ENCODE results near the gene CPLX1.
"Not testable (repeated sequence)": the region's sequence is repeated elsewhere in the genome, so short reads cannot be mapped to it uniquely, and the experiment has no call there.

The CPLX1 gene

DNA sequence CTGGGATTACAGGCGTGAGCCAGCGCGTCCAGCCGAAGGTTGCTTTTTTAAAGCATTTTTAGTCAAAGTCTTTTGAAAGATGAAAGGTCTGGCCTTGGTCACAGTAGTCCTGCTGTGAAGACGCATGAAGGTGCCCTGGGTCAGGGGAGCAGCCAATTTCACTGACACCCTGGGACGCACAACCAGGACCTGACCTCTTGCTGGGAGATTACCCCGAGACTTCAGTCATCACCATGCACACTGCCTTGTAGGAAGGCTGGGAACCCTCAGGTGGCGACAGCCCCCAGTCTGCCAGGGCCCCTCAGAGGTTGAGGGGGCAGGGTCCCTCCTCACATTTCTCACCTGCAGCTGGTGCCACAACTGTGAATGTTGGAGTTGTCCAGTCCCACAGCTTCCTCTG lies 53.2 kb downstream of the CPLX1 start:
- DNase-seq = no peak

DNA sequence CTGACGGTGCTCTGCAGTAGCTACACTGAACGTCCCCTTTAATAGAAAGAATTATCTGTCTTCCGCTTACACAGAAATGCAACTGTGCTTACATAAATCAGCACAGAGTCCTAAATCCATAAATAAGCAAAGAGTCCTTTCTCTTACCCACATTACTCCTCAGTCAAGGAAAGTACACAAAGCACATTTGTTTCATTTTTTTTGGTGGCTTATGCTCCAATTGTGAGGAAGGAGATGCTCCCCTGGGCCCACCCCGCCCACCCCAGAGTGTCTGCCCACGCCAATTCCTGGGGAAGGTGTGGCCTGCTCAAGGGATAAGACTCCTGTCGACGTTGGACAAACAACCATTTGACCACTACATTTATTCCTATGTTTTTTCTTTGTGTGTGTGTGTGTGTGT lies 53.8 kb downstream of the CPLX1 start:
- no peak for DNase-seq

DNA sequence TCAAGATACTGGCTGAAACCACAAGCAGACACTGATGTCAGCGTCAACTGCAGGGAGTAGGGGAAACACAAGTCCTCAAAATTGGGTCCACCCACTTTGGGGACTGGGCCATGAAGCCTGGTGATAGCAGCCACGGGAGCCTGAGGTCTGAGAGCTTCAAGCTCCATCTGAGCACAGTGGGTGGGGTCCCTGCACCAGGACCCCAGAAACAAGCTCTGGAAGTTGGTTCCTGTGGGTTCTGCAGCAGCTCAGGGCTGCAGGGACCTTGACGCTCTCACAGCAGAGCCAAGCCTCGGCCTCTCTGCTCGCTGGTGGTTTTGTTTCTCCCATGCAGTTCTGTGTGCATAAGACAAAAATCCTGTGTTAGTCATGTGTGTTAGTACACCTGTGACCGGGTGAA lies 54.5 kb downstream of the CPLX1 start:
- DNase-seq = no peak

DNA sequence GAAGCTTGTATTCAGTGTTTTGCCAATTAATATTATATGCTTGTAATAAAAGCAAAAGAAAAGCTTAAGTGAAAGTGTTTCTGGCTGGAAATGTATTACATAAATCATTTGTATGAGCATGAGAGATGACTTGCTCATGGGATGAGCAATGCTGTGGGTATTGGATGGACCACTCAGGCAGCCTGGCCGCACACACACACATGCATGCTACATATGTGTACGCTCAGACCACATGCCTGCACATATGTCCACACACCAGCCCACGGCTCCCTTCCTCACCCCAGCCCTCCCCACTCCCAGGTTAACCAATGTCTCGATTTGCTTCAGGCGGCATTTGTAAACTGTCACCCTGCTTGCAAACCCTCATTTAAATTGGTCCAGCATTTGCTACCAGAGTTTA lies 55.9 kb downstream of the CPLX1 start:
- DNase-seq = no peak

DNA sequence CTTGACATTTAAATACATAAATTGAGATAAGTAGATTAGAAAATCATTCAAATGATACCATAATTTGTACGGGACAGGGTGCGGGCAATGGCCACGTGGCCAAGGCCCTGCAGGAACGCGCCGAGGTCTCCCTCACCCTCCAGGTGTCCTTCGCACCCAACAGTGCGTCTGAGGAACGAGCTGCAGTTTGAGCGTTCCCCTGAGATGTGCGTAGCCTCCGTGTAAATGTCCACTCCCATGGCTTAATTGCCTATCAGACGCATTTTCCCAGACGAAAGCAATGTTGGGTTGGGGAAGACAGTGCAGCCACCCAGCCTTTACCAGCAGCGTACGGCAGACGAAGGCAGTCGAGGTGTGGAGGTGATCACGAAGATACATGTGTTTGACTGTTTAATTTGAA lies 56.4 kb downstream of the CPLX1 start:
- no peak for DNase-seq

DNA sequence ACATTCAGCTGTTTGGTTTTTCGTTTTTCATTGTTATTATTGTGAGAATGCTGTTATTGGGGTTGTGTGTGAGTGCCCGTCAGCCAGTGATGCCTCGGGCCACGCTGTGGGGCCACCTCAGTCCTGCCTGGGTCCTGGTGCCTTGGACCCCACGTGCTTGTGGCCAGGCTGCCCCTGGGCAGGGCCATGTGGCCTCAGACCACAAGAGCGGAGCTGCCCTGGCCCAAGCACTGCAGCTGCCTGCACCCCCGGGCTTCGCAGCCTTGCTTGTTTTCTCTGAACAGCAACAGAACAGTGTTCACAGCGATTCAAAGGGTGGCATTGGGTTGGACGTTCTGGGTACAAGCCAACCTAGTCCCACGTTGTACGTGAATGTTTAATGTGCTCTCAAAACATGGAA lies 56.9 kb downstream of the CPLX1 start:
- DNase-seq = no peak

DNA sequence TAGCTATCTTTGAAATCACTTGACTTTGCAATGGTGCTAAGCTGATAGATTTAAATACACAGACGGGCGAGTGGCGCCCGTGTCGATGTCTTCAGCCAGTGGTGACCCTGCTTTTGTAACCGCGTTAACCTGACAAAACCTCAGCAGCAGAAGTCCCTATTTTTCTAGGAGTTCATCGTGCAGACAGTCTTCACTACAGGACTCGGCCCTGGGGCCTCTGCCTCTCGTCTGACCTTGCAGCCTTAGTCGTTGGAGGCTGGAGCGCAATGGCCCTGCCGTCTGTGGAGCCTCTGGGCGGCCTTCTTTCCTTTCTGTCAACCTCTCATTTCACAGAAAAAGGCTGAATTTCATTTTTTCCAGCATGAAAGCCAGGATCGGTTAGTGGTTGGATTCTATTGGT lies 57.9 kb downstream of the CPLX1 start:
- DNase-seq = no peak

DNA sequence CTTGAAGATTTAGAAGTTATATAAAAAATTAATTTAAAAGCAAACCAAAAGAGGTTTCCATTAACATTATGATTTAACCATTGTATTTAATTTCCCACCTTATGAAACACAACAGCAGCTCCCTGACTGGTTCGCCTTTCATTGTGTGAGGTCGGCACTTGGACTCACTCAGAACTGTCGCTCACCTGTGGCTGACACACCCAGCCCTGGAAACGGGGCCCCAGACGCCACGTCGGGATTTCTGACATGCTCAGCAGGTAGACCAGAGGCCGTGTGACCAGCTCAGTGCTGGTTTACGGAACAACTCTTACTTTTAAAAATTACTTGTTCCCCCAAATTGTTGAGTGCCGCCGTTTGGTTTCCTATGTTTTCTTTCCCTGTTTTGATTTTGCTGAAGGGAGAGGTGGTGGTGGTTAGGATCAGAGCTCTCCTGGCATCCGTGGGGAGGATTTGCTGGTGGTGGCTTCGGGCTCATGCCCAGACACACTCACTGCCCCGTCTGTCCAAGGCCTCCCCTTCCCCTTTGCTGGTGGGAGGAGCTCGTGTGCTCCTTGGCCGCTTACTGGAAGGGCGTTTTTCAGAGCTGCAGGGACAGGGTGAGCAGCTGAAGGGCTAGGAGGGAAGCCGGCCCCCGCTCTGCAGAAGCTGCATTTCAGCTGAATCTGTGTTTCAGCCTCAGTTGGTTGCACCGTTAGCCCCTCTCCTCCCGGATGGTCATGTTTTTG lies 59.2 kb downstream of the CPLX1 start:
- no peak for DNase-seq

DNA sequence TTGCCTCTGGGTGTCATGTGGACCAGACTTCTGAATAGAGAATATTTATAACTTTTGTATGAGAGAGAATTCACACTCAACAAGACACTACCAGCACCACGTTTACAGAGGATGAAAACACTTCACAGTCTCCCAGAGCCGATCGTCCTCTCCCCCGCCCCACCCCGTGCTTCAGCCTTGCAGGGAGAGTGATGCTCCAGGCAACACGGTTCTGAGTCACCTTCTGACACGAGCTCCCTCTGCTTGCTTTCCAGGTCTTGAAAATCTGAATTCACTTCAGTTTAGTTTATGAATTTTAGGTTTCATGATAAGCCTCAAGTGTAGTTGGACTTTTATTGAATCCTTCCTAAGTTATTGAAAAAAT lies 59.8 kb downstream of the CPLX1 start:
- no peak for DNase-seq

DNA sequence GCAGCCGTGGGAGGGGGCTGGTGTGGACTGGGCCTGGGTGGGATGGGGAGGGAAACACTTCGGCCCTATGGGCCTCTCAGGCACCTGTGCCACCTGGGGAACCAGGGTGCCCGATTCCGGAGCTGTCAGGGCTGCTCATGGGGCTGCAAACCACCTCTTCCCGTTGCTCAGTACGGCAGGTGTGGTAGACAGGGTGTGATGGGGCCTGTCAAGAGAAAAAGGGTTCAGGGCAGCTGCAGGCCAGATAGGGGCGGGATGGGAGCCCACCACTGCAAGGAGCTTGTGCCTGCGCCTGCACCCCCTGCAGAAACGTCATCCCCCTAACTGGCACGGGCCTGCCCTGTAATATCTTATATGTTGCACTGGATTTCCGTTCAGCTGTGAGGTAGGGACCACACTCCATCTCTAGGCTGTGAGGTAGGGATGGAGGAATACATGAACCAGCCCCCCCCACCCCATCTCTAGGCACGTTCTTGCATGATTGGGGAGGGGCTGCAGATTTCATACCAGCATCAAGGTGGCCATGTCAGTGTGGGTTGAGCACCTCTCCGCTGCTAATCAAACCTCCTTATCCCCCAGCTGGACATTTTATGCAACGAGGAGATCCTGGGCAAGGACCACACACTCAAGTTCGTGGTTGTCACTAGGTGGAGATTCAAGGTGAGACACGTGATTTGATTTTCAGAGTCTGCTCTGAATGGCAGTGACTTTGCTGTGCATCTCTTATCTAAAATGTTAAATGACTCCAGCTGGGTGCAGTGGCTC lies 61.3 kb downstream of the CPLX1 start:
- no peak for DNase-seq

DNA sequence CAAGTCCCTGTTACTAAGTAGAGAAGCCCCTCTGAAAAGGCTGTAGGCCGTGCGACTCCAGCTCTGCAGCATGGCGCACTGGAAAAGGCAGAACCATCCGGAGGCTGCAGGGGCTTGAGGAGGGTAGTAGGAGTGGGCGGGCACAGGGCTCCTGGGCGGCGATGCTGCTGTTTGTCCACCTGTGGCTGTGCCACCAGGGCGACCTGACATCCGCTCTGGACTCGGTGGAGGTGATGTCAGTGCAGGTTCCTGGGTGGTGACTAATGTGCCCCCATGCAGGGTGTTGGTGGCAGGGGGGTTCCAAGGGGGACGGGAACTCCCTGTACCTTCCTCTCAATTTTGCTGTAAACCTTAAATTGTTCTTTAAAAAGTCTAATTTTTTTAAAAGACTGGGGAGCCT lies 62.0 kb downstream of the CPLX1 start:
- no peak for DNase-seq

DNA sequence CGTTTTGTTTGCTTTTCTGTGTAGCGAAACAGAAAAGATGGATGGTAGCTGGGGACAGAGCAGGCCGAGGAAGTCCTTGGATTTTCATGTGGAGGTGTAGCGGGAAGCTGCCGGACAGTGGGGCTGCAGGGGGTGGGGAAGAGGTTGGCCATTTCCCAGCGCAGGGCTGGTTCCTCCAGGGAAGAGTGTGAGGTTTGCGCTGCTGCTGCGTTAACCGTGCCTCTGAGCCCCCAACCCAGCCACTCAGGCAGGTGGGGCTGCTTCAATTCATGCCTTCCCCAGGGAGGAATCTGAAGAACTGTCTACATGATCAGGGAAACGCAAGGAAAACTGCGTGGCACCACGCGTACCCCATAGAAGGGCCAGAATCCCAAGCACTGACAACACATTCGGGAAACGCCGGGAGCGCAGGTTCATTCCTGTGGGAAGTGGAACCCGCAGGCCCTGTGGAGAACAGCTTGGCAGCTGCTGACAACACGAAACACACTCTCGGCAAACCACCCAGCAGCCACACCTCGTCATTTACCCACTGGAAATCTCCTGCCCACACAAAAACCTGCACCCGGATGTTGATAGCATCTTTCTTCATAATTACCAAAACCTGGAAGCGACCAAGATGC lies 62.6 kb downstream of the CPLX1 start:
- no peak for DNase-seq

DNA sequence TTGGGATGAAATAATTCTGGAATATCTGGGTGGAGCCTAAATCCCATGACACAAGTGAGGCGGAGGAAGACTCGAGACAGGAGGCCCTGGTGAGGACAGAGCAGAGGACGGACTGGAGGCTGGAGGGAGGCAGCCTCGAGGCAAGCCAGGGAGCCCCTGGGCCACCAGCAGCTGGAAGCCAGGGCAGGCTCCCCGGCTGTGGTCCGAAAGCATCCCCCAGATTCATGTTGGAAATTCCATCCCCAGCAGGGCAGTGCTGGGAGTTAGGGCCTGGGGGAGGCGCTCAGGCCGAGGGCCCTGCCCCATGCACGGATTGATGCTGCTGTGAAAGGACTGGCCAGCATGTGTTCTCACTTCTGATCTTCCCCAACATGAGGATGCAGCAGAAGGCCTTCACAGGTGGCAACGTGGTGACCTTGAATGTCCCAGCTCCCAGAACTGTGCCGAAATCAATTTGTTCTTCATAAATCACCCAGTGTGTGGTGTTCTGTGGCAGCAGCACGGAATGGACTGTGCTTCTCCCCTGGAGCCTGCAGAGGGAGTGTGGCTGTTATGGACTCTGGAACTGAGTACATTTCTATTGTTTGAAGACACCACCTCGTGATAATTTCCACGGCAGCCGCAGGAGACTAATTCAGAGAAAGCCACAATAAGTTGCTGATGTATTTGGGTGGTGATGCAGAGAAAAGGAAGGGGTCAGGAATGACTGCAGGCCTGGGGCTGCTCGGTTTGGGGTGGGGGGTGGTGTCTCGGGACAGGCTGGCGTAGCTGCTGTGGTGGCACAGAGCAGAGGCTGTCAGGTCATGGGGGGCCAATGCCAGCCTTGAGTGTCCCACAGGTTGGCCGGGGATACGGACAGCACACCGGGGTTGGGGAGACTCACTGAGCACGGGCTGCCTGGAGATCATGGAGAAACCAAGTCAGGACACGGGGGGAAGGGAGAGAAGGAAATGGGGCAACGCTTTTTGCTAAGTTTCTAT lies 63.4 kb downstream of the CPLX1 start:
- DNase-seq = no peak

DNA sequence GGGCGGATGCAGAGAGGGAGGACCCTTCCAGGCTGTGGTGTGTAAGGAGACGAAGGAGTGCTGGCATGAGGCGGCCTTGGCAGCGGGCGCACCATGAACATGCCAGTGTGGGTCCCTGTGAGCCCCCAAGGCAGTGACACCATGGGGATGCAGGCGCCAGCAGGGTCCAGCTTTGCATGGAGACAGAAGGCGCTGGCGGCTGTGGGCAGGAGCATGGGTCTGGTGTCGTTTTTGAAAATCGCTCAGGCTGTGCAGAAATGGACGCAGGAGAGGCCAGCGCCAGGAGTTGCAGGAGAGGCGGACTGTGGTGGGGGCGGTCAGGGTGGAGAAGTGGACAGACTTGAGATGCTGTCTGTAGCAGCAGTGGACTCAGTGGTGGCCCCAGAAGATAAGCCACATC lies 64.2 kb downstream of the CPLX1 start:
- no peak for DNase-seq

DNA sequence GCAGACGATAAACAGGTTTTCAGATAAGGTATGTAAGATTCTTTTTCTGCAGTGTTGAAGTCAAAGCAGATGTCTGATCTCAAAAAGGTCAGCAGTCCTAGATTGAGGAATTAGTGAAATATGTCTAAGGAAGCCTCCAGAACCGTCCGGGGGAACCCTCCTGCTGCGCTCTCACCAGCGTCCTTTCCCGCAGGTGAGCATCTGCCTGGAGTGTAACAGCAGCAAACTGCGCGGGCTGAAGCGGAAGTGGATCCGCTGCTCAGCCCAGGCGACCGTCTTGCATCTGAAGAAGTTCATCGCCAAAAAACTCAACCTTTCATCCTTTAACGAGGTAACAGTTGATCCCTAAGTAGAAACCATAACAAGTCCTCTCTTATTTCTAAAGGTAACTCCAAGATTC lies 64.8 kb downstream of the CPLX1 start:
- DNase-seq = no peak

DNA sequence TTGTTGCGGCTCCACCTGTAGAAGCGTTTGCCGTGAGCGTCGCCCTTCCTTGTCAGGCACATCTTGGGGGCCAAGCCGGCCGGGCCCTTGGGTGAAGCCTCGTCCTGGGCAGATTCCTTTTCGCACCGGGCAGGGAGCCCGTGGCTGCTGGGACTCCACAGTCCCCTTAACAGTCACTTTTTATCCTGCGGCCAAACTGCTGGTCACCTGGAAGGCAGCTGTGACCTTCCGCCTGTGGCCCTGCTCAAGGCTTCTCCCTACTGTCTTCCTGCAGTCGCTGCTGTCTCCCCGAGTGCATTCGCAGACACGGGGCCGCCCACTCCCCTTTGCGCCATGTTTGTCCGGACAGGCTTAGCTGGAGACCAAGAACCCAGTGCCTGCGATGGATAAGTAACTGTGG lies 65.3 kb downstream of the CPLX1 start:
- DNase-seq = no peak

DNA sequence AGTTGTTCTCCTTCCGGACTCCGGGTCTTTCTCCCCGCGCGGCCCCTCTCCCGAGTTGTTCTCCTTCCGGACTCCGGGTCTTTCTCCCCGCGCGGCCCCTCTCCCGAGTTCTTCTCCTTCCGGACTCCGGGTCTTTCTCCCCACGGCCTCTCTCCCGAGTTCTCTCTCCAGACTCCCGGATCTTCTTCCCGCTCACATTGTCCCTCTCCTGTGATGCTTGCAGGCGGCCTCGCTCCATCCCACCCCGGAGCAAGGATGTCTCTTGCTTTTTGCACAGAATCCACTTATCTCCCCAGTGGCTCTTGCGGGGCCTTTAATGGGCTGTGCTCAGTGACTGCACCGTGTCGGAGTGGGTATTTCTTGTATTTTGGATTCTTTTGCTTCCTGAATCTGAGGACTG lies 66.1 kb downstream of the CPLX1 start:
- DNase-seq = not testable (repeated sequence)

DNA sequence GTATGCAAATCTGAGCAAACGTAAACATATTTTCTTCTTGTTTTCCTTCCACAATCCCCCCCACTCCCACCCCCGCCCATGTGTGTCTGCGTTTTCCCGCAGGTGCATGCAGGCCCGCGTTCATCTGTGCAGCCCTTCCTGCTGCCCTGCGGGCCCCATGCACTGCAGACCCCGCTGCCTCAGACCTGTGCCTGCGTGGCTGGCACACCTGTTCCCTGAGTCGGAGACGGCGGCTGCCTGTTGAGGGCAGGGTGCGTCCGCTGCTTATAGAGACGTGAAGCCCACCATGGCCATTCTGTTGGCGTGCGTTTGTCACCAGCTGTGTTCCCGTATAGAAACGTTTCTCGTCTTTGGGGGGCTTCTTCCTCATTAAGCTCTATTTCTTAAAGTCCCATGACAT lies 68.8 kb downstream of the CPLX1 start:
- no peak for DNase-seq

DNA sequence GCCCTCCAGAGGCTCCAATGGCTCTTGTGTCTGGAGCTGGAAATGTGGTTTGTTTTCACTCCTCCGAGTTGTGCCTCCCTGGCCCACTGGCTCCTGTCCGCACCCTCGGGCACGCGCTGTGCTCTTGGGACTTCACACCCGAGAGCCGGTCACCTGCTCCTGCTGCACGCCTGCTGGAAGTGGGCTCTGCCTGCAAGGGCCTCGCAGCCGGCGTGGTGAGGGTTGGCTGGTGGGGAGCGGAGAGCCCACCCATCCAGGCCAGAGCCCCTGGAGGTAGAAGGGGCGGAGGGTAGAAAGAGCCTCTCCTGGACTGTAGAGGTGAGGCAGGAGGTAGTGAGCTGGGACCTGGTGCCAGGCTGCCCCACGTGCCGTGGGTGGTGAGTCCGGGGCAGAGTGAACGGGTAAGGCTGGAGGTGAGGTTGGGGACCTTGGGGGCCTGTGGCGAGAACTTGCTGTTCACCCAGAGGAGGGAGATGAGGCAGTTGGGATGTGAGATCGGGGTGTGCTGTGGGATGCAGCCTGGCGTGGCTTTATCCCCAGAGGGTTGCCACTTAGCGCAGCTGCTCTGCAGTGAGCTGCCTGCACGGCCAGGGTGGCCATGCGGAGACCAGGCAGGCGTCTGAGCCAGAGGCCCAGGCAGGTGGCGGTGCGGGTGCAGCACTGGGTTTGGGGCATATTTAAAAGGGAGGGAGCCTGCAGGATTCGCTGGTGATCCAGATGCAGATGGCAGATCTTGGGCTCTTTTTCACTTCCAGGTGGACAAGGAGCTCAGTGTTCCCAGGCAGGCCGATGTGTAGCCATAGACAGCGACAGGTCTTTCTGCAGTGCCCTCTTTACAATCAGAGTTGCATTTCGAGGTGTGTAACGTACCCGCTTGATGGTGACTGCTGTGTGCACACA lies 71.5 kb downstream of the CPLX1 start:
- DNase-seq = no peak

DNA sequence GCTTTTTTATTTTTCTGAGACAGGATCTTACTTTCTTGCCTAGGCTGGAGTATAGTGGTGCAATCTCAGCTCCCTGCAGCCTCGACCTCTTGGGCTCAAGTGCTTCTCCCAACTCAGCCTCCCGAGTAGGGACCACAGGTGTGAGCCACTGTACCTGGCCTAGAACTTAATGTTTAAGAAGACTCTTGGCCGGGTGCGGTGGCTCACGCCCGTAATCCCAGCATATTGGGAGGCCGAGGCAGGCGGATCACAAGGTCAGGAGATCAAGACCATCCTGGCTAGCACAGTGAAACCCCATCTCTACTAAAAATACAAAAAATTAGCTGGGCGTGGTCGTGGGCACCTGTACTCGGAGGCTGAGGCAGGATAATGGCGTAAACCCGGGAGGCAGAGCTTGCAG lies 72.7 kb downstream of the CPLX1 start:
- DNase-seq = not testable (repeated sequence)

DNA sequence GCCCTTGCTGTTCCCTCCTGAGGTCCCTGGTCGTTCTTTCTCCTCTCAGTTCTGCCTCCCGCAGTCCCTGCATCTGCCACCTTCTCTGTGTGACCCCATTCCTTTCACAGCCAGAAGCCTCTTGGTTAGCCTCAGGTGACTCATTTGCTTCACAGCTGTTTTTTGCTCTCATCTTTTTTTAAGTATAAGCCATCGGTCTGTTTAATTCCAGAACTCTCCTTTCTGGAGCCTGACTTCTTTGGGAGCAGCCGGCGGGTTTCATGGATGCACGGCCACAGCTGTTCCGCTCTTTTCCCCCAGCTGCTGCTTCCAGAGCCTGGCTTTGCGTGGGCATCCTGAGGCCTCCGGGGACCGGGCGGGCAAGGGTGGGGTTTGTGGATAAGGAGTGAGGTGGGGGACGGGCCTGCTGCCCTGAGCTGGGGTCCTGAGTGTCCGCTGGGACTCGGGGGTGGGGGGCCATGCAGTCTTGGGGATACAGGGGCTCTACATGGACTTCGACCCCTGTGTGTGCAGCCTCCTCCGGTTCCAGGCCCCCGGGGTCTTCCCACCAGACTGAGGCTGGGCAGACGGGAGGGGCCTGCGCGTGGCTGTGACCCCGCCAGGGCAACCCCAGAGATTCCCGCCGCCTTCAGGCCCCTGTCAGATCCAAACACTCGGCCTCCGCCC lies 73.6 kb downstream of the CPLX1 start:
- no peak for DNase-seq

DNA sequence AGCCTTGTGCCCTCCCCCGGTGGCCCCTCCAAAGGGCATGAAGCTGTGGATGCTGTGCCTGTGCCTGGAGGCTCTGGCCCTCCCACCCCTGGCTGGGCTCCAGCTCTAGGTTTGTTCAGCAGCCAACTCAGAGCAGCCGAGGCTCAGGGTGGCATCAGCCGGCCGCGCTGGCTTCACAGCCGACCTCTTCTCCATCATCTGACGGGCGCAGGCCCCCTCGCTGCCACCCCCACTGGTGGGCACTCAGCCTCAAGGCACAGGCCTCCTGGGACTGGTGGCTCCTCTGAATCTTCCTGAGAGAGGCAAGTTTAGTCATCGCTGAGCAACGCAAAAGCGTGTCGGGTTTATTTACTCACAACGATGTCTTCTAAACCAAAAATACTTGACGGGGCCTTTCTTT lies 74.3 kb downstream of the CPLX1 start:
- DNase-seq = no peak

Data from NCI-H1436 (cell line).